ENCODE results near the gene EGFL7. TPM values are rescaled to one million over a fixed set of nuclear protein-coding genes. Genes with fewer than 3 reads are reported as not detected.

EGFL7 gene
- total and polyA plus RNA-seq, 2 of the 13 experiments (the other 11 are each of a cell fraction or from before 2014, with no cell fraction given) = 0.20 to 5.1 TPM

DNA sequence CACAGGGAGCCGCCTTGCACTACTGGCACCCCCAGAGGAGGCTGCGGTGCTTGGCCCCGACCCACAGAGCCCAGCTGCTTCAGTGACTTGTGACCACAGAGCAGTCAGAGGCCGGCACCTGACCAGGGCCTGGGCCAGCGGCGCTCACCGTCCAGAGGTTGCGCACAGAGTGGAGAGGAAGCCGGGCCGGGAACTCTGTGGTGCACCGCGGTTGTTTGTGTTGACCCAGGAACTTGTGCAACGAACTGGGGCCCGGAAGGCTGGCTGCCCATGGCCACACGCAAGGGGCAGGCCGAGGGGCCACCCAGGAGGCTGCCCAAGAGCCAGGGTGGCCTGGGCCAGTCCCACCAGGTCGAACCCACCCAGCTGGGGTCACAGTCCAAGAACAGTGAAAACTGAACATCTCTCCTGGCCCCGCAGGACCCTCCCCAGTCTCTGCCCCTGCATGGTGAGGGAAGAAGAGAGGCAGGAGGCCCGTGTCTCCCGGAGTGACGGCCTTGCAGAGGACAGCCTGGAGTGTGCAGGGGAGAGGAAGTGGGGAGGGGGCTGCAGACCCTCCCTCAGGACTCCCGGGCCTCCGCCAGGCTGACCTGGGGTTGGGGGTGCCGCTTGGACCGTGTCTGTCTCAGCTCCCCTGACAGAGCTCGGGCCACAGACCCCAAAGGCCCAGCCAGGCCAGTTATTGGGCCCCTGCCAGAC, 42.8 kb upstream of the EGFL7 start (continued):
- 0 out of 2 replicates have a peak, but pooled peaks have one; percentile 21 for TF ChIP-seq ZNF12 (CRISPR knock-in tag; IDR thresholded peaks at IDR 0.05)
- peak; percentile 25; the same call in 1 of the 2 replicates for TF ChIP-seq TCF7 (IDR thresholded peaks at IDR 0.05; ENCODE audit: low read depth)
- TF ChIP-seq HMG20B (CRISPR knock-in tag; conservative IDR thresholded peaks at IDR 0.05) = peak; percentile 72
- TF ChIP-seq FOSL1 (CRISPR knock-in tag; IDR thresholded peaks at IDR 0.05; ENCODE audit: borderline replicate concordance) = no peak
- TF ChIP-seq ZNF468 (CRISPR knock-in tag; IDR thresholded peaks at IDR 0.05) = no peak
- peak; percentile 81 for TF ChIP-seq MED1 (CRISPR knock-in tag; IDR thresholded peaks at IDR 0.05)
- TF ChIP-seq HNF4G (IDR thresholded peaks at IDR 0.05; ENCODE audit: borderline replicate concordance, low read depth, low read length) = no peak
- TF ChIP-seq HNF4G (CRISPR knock-in tag; IDR thresholded peaks at IDR 0.05; ENCODE audit: borderline replicate concordance, low read depth) = peak; percentile 61; the same call in 1 of the 2 replicates
- no peak for TF ChIP-seq EEA1 (CRISPR knock-in tag; IDR thresholded peaks at IDR 0.05; ENCODE audit: borderline replicate concordance)
- peak; percentile 93 for TF ChIP-seq CEBPB (IDR thresholded peaks at IDR 0.05; ENCODE audit: borderline replicate concordance, low read depth, low read length)
- peak; percentile 87 for TF ChIP-seq ZSCAN25 (CRISPR knock-in tag; IDR thresholded peaks at IDR 0.05)
- peak; percentile 87 for TF ChIP-seq BCL6 (CRISPR knock-in tag; IDR thresholded peaks at IDR 0.05)
- TF ChIP-seq TSC22D2 (CRISPR knock-in tag; IDR thresholded peaks at IDR 0.05; ENCODE audit: borderline replicate concordance) = no peak
- 0 out of 2 replicates have a peak, but pooled peaks have one; percentile 55 for TF ChIP-seq MTF2 (CRISPR knock-in tag; IDR thresholded peaks at IDR 0.05; ENCODE audit: borderline replicate concordance)
- TF ChIP-seq CENPBD1 (CRISPR knock-in tag; IDR thresholded peaks at IDR 0.05; ENCODE audit: borderline replicate concordance, low read depth) = no peak
- TF ChIP-seq ZNF501 (CRISPR knock-in tag; IDR thresholded peaks at IDR 0.05) = peak; percentile 26; the same call in 1 of the 2 replicates
- no peak for TF ChIP-seq ZNF33A (CRISPR knock-in tag; IDR thresholded peaks at IDR 0.05; ENCODE audit: borderline replicate concordance)
- 0 out of 2 replicates have a peak, but pooled peaks have one; percentile 43 for TF ChIP-seq ZNF274 (CRISPR knock-in tag; IDR thresholded peaks at IDR 0.05)
- no peak for TF ChIP-seq ZFP36 (IDR thresholded peaks at IDR 0.05; ENCODE audit: borderline replicate concordance, low read depth, low read length, partially characterized antibody)
- 0 out of 2 replicates have a peak, but pooled peaks have one; percentile 37 for TF ChIP-seq ZNF503 (CRISPR knock-in tag; IDR thresholded peaks at IDR 0.05)
- TF ChIP-seq ZNF430 (CRISPR knock-in tag; IDR thresholded peaks at IDR 0.05) = peak; percentile 87; the same call in 1 of the 2 replicates
- TF ChIP-seq, protein P1, sequence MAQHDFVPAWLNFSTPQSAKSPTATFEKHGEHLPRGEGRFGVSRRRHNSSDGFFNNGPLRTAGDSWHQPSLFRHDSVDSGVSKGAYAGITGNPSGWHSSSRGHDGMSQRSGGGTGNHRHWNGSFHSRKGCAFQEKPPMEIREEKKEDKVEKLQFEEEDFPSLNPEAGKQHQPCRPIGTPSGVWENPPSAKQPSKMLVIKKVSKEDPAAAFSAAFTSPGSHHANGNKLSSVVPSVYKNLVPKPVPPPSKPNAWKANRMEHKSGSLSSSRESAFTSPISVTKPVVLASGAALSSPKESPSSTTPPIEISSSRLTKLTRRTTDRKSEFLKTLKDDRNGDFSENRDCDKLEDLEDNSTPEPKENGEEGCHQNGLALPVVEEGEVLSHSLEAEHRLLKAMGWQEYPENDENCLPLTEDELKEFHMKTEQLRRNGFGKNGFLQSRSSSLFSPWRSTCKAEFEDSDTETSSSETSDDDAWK (CRISPR knock-in tag; IDR thresholded peaks at IDR 0.05) = no peak
- TF ChIP-seq, protein P2, sequence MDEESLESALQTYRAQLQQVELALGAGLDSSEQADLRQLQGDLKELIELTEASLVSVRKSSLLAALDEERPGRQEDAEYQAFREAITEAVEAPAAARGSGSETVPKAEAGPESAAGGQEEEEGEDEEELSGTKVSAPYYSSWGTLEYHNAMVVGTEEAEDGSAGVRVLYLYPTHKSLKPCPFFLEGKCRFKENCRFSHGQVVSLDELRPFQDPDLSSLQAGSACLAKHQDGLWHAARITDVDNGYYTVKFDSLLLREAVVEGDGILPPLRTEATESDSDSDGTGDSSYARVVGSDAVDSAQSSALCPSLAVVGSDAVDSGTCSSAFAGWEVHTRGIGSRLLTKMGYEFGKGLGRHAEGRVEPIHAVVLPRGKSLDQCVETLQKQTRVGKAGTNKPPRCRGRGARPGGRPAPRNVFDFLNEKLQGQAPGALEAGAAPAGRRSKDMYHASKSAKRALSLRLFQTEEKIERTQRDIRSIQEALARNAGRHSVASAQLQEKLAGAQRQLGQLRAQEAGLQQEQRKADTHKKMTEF (CRISPR knock-in tag; IDR thresholded peaks at IDR 0.05) = peak; percentile 70; the same call in 1 of the 2 replicates

All from HepG2 (cell line).